Amniotic epithelial cell (primary cell): ENCODE measurements around the gene SETDB1.

Experiments used
- DNase-seq: peaks from one replicate; pipeline ENCODE4 v3.0.0-alpha.2; 2010; ENCODE audit warnings: low read depth

The SETDB1 gene

DNA sequence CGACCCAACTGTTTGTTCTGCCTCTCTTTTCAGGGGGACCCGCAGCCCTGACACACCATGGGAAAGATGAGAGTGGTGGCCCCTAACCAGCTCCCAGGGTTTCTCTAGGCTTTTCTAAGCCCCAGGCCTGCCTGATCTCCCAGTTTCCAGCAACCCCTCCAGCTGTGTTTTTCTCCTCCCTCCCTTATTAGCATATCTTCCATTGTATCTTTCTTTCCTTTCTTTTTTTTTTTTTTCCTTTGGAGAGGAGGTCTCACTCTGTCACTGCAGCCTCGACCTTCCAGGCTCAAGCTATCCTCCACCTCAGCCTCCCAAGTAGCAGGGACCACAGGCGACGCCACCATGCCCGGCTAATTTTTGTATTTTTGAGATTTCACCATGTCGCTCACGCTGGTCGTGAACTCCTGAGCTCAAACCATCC is 50.2 kb downstream of the SETDB1 start:
- no peak for DNase-seq

DNA sequence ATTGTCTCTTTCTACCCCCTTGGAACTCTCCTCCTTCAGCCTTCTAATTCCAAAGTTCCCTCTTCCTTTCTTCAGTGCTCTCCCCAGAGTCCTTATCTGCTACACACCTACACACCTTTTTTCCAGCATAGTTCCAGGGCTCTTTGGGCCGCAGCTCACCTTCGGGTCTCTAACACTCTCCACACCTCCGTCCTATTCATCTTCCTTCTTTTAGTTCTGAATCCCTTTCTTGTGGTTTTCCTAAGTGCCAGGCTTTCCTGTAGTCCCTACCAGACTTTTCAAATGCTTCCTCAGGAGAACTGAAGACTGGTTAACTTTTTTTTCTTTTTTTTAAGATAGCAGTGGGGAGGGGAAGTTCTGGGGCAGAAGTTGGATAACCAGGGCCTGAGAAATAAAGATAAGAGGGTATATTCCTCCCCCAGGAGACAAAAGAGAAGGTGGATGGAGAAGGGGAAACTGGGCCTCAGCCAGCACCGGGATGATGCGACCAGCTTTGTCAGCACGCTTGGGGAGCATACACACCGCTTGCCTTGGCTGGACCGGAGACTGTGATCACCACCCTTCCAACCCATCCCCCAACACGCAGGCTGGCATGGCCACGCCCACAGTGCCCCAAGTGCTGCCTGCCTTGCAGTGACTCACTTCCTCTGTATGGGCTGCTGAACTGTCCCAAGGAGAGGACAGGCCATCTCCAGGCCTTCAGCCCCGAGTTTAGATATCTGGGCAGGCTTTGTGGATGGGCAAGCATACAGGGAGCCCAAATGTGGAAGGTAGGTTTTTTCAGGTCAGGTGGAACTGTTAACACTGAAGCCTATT is 50.9 kb downstream of the SETDB1 start:
- DNase-seq: peak; percentile 37

DNA sequence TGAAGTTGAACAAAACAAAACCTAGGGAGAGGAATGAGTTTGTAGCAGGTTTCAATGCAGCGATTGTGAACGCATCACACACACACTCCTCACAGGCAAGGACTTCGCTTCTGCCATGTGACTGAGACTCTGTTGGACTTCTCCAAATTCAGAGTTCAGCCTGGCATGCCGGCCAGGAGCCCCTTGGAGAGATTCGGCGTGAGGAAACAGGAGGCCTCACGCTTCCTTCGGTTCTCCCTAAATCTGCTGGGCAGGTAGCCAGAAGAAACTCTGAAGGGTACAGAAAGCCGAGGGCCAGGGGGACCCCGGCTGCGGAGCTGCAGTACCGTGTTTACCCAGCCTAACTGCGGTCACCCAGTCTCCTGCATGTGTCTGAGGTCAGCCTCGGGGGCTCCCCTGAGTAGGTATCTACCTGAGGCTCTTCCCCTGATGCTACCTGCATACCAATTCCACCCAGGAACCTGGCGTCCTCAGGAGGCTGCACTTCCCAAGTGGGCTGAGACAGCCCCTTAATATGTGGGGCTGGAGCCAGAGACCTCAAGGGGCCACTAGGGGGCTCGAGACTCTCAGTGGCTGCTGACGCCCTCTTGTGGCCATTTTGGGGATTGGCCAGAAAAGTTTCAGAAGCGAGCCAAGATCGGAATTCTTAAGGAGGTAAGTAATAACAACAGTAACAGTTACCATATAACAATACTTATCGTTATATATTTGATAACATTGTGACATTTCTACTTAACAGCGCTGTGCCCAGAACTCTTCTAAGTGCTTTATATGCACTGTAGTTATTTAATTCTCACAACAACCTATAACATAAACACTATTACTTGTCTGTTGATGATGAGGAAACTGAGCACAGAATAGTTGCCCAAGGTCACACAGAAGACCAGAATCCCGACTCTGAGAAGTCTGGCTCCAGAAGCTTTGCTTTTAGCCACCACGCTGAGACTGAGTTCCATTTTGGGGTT is 53.2 kb downstream of the SETDB1 start:
- DNase-seq: peak; percentile 75

DNA sequence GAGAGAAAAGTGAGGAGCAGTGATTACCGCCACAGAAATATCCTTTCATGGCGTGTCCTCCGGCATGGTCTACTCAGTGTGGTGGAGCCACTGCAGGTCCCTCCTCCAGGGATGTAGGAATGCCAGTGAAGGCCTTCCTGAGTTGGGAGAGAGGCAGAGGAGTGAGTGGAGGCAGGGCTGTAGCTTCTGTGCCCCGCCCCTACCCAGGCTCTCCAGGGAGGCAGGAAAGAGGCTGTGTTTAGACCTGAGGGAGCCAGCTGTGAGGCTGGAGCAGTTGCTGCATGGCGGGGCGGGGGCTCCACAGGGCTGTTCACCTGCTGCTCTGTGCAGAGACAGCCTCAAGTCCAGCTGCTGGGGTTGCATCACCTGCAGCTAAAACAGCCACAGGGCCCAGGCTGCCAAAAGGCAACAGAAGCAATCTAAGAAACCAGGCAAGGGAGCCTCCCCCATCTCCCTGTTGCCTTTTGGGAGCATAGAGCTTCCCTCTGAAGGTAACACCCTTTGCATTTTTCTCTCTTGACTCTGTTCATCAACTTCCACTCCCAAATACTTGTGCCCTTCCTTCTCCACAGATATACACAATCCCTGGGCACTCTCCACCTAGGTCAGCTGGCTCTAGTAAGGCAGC is 55.1 kb downstream of the SETDB1 start:
- no peak for DNase-seq

DNA sequence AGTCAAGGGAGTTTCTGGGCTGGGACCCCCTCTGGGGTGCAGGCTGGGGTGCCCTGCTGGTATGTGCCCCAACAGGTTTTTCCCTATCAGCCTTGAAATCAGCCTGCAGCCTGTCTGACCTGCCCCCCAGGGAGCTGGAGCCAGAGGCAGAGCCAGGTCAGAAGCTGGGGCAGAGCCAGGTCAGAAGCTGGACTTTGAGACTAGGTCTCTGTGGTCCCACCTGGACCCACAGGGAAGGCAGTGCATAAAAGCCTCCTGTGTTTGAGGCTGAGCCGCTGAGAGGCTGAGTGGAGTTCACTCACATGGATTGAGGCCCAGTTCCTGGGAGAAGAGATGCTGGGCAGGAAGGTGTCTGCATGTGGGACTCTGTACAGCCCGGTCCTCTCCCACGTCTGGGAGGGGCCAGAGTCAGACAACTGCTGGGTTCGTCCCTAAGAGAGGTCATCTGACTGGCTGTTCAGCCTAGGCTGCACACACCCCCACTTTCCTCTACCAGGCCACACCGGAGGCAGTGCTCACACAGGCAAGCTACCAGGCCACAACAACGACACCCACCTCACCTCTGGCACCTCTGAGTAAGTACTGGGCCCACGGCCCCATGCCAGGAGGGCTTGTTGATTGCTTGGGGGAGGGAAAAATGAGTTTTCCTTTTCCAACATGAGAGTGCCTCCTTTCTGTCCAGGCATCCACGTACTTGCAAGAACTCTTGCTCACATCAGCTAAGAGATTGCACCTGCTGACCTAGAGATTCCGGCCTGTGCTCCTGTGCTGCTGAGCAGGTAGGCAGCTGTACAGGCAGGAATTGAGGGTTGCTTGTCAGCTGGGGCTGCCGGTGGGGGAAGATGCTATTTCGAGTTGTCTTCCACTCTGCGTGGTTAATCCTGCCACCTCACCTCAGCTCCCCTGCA is 55.9 kb downstream of the SETDB1 start, which contains the start of gene ANXA9:
Gene ANXA9 (plus strand): TSS at position 488 of the 908 bp plus-strand sequence. CDS start 814 bp downstream, outside the sequence.
- peak; percentile 57 for DNase-seq

DNA sequence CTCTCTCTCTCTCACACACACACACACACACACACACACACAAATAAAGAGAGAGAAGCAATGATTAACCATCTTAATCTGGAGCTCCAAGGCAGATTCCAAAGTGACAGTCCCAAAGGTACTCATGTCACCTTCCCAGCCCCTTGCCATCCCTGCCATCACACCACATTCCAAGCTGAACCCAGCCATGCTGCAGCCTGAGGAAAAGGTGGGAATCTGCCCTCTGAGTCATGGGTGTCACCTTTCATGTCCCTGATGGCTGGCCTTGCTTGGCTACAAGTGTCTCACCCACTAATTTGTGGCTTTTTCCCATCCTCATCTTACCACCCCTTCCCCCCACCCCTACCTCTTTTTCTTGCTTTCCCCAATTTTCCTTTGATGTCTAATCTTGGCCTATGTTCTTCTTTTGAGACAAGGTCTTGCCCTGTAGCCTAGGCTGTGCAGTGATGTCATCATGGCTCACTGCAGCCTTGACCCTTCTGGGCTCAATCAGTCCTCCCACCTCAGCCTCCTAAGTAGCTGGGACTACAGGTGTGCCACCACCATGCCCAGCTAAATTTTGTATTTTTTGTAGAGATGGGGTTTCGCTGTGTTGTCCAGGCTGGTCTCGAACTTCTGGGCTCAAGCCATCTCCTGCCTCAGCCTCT is 59.1 kb downstream of the SETDB1 start:
- DNase-seq: no peak

DNA sequence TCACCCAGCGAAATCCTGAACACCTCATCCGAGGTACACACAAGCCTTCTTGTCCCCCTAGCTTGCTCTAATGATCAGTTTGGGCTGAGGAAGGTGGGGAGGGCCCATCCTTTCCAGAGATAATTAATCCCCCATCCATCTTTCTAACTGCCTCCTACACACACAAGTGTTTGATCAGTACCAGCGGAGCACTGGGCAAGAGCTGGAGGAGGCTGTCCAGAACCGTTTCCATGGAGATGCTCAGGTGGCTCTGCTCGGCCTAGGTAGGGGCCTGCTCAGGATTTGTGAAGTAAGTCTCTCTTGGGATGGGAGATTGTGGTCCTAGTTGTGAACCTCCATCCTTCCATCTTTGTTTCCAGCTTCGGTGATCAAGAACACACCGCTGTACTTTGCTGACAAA is 61.8 kb downstream of the SETDB1 start:
- no peak for DNase-seq

DNA sequence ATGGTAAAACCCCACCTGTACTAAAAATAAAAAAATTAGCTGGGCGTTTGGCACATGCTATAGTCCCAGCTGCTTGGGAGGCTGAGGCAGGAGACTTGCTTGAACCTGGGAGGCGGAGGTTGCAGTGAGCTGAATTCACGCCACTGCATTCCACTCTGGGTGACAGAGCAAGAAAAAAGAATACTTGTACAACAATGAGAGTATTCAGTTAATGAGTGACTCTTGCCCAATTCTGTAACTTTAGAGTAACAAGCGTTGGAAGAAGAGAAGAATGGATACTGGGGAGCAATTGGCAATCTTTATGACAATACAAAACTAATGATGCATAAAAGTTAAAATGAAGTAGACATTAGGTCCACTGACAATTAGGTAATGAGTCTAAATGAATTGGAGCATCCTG is 66.5 kb downstream of the SETDB1 start:
- no peak for DNase-seq

DNA sequence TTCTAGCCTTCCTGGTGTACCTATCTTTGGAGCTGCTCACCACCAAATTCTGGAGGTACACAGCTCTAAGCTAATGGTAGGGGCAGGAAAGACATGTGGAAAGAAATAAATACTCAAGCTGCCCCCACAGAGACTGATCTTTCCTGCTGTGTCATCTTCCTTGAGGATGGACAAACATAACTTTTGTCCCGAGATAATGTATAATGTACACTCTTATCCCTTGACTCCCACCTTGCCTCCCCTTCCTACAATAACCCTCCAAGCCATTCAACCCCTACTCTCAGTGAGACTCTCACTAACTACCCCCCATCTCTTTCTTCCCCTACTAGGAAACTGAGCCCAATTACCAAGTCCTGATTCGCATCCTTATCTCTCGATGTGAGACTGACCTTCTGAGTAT is 68.1 kb downstream of the SETDB1 start:
- DNase-seq: no peak

DNA sequence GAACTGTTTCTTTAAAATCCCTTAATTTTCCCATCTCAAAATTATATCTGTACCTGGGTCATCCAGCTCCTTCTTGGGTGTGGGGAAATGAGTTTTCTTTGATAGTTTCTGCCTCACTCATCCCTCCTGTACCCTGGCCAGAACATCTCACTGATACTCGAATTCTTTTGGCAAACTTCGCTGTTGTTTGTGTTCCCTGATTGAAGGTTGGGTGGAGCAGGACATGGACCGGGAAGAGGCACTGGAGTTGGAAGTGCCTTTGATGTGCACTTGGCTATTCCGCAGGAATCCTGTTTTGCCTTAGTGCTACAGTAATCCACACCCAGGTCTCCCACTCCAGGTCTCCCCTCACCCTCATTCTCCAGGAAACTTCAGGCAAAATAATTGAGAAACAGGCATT is 69.3 kb downstream of the SETDB1 start:
- DNase-seq: no peak

DNA sequence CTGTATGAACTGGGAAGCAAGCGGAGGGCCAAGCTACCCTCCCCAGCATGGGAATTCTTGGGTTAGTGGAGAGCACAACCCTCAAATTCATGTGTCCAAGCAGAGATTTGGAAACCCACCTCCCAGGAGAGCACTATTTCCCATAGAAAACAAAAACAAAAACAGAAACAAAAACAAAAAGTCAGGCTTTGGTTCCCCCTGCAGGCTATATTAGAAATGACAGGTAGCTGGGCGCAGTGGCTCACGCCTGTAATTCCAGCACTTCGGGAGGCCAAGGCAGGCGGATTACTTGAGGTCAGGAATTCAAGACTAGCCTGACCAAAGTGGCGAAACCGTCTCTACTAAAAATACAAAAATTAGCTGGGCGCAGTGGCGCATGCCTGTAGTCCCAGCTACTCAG is 69.7 kb downstream of the SETDB1 start:
- peak; percentile 65 for DNase-seq

DNA sequence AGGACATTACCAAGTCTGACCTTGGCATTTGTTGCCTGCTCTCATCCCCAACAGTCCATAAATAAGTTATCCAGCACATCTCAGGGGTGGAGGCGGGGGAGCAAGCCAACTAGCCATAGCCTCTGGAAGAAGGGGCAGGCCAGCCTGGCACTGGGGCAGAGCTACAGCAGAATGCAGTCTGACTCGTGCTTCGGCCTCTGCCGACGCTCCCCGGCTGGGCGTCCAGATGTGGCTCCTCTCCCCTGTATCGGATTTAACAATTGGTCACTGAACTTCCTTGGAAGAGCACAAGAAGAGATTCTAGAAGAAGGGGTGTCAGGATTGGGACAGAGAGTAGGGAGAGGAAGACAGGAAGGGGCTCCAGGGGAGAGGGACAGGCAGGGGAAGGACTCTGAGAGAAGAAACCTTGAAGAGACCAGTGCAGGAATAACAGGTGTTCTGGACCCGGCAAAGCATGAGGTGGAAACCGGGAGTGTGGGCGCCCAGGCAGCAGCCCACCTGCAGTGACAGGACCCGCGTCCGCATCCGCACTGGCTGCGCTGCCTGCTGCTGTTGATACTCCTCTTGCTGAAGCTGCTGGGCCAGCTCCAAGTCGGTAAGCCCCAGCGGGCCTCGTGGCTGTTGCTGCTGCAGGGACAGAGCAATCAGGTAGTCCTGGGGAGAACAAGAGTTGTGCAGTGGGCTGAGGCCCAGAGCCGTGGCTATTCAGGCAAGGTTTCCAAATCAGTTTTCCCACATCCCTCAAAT is 71.1 kb downstream of the SETDB1 start:
- DNase-seq: no peak

DNA sequence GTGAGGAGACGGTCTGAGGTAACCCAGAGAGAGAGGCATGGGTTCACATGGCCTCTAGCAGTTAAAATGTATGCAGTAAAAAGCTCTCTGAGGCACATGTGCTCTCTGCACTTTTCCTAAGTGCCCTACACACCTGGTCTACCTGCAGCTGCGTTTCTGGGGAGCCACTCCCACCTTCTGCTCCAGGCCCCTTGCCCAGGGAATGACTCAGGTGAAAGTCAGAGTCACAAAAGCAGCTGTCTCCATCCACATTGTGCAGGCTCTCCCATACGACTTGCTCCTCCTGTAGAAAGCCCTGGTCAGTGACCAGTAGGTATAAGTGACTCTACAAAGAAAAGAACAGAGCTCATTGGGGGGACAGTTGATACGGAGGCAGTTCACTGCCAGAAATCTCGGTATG is 71.8 kb downstream of the SETDB1 start:
- DNase-seq: no peak

DNA sequence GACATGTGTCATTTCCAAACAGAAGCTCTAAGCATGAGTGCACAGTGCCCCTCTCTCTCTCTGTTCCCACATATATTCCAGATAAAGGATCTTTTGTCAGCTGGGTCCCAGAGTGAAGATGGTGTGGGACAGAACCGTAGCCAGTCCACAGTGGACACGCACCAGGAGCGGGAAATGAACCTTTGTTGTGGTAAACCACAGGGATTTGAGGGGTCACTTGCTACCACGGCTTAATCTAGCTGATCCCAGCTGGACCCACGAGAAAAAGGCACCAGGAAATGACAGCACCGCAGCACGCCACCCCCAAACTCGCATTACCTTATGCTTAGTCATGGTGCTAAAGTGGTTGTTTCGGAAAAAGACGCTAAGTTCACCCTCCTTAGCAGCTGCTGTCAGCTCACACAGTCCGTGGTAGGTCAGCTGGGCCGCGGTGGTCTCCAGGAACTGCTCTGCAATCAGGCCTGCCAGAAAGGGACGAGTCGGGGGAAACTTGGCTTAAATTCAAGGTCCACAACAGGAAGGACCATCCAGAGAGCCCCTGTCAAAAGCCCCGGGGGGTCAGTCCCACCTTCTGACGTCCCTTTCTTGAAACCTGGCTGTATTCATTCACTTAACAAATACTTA is 73.0 kb downstream of the SETDB1 start:
- DNase-seq: peak; percentile 70

DNA sequence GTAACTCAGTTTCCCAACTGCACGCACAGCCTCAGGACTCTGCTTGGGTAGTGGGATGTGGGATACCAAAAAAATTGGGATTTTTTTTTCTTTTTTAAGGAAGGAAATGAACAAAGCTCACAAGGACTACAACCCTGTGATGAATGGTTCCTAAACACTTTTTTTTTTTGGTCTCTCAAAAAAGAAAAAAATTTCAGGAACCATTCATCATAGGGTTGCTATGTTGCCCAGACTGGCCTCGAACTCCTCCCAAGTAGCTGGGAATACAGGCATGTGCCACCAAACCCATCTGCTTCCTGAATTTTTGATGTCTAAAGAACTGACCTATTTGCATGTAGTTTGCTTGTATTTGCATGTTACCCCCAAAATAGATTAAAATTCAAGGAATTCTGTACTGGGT is 73.8 kb downstream of the SETDB1 start:
- DNase-seq: no peak

DNA sequence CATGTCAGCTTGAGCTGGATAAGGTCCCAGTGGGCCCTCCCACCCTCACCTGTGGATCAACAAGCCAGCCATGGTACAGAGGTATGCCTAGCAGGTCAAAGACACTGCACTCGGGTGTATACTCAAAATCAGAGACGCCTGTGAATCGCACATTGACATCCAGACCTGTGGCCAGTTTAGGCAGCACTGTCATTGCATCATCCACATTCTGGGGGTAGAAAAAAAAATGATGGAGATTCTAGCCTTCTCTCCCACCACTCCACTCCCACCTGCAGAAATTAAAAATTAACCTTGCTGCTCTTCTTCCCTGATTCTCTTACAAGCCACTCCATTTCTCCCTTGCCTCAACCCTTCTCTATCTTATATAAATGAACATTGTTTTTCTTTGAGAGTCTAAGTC is 74.2 kb downstream of the SETDB1 start:
- no peak for DNase-seq

DNA sequence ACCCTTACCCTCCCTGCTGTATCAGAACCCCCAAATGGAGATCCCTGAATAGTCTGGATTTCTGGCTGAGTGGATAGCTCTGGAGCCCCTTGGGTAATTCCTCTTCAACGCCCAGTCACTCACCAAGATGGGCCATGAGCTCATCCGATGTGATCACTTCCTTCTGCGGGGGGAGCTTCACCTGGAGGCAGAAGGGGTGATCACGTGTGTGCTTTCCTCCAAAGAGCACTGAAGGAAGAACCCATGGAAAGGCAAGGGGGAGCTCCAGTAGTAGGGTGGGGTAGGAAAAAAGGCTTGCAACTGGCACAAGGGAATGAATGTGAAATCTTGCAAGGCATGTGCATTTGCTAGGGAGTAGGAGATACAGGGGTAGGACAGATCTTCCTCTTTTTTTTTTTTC is 75.4 kb downstream of the SETDB1 start:
- DNase-seq: no peak

DNA sequence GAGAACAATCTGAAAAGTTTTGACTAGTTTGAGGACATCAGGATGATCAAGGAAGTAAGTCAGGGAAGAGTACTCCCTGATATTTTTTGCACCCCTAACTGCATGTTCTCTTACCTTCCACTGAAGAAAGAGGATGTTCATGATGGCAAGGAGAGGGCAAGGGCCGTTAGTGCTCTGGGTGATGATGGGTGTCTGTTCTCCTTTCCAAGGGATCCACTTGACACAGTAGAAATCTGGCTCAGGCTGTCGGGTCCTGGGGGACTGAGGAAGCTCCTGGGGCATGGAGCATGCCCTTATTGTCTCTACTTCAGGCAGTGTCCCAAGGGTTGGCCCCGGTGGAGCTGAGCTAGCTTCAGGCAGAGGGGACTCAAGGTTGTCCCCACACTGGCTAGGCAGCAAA is 75.9 kb downstream of the SETDB1 start:
- DNase-seq: no peak

DNA sequence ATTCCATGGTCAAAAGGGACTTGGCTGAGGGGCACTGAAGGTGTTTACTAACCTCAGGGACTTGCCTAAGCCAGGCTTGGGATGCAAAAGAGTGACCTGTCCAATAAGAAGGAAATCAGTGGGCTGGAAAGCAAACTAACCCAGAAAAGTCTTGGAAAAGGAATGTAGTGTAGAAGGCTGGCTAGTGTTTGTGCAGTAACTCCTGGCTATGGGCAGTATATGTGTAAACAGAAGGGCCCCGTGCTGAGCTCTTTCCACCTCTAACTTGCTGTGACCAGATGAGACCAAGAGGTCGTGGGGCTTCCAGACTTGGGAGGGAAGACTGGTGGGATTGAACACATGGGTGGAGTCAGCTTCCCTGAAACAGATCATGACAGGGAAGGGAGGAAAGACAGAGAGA is 76.4 kb downstream of the SETDB1 start:
- no peak for DNase-seq

DNA sequence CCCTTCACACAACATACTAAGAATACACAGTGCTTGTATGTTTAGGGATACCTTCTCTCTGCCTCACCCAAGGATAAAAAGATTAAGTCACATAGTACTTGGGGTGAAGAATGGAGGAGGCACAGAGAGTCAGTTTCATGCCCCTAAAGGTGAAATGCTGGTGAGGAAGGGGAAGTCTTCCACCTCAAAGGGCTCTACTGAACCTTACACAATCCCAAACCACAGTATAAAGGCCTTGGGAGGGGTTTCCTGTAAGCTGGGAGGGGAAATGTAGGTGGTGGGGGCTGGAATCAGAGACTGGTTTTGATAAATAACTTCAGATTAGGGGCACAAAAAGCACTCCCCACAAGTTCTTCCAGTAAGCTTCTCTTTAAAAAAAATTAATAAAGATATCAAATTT is 77.0 kb downstream of the SETDB1 start:
- DNase-seq: no peak
